HG02678 (cell line): Measurements from ENCODE around the gene ELAVL1.

Source experiments
- ATAC-seq: cut with Tn5 transposase; IDR thresholded peaks from one replicate; pipeline ENCODE4 v1.9.1; 2021; ENCODE audit warnings: mild to moderate bottlenecking, moderate library complexity; ENCODE audit not compliant: unreplicated experiment

Gene ELAVL1

GRCh38 chr19:7912697-7913564, 92.5 kb downstream of the ELAVL1 start:
- ATAC-seq = no peak

DNA sequence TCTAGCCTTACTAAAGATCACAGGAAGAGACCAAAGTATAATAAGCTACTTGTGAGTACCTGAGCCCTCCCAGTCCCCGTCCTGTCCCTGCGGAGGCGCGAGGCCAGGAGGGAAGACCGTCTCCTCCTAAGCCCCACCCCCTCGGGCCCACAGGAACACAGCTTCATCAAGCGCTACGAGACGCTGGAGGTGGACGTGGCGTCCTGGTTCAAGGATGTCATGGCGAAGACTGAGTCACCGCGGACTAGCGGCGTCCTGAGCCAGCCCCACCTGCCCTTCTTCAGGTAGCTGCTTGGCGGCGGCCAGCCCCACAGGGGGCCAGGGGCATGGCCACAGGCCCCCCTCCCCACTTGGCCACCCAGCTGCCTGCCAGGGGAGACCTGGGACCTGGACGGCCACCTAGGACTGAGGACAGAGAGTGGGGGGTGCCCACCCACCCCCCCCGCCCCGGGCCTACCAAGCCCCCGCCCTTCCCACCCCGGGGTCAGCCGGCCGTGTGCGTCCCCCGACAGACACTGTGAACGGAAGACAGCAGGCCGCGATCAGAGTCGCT, 93.2 kb downstream of the ELAVL1 start:
- no peak for ATAC-seq

GRCh38 chr19:7911508-7912143, 93.8 kb downstream of the ELAVL1 start:
- no peak for ATAC-seq

GRCh38 chr19:7910321-7911161, 94.9 kb downstream of the ELAVL1 start:
- no peak for ATAC-seq

DNA sequence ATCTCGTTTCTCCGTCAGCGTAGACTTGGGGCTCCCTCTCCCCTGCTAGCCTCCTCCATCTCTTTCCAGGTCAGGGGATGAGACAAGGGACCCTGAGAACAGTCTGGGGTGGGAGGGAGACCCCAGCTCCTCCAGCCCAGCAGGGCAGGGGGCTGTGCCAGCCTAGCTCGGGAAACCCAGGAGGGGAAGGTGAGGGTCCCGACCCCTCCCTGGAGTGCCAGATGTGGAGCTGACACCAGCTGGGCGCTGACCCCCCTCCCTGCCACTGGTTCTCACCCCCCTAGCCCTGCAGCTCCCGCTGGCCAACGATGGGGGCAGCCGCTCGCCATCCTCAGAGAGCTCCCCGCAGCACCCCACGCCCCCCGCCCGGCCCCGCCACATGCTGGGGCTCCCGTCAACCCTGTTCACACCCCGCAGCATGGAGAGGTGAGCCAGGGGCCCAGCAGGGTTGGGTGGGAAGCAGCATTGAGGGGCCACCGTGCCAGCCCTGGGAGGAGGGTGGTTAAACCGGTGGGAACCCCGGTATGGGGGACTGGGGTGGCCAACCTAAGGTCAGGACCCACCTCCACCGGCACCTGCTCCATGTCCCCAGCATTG, 95.9 kb downstream of the ELAVL1 start:
- no peak for ATAC-seq

- ATAC-seq = no peak
Observed at GRCh38 chr19:7908742-7909461, 96.5 kb downstream of the ELAVL1 start.
